Measurements from ENCODE around the gene SLC22A23. TPM values are rescaled to one million over a fixed set of nuclear protein-coding genes. Genes with fewer than 3 reads are reported as not detected.

The SLC22A23 gene
- total RNA-seq, 1 donor from 2014 or later = 0.05 TPM

- no peaks in the 10 kb centered on the region for H3K36me3 Mint-ChIP-seq (ENCODE audit: low read depth)
- no peaks in the 10 kb centered on the region for H3K9me3 Mint-ChIP-seq
- H3K27me3 Mint-ChIP-seq (ENCODE audit: insufficient read depth) = peaks cover 20% of the 10 kb centered on the region
- no peak overlapping the region for H3K4me3 Mint-ChIP-seq
- intact Hi-C loops (cut with micrococcal nuclease) = no loop called here
- no peak overlapping the region for H3K27ac Mint-ChIP-seq
- peaks cover 23% of the 10 kb centered on the region for H3K4me1 Mint-ChIP-seq (ENCODE audit: low read depth)
- DNase-seq (ENCODE audit: low spot score) = no peak
Measured at GRCh38 chr6:3321875-3322274, 135.0 kb downstream of the SLC22A23 start.

- H3K4me1 Mint-ChIP-seq (ENCODE audit: low read depth) = peaks cover 23% of the 10 kb centered on the region
Measured at GRCh38 chr6:3321042-3321441, 135.8 kb downstream of the SLC22A23 start.

GRCh38 chr6:3320238-3320811, 136.5 kb downstream of the SLC22A23 start:
- Mint-ChIP-seq H3K27me3 (ENCODE audit: insufficient read depth) (peaks cover 23% of the 10 kb centered on the region), H3K27ac (no peak overlapping the region), H3K9me3 (no peaks in the 10 kb centered on the region), H3K4me3 (no peak overlapping the region), H3K4me1 (ENCODE audit: low read depth) (peaks cover 23% of the 10 kb centered on the region), H3K36me3 (ENCODE audit: low read depth) (no peaks in the 10 kb centered on the region)
- DNase-seq (ENCODE audit: low spot score) = no peak
- intact Hi-C loops (cut with micrococcal nuclease) = no loop called here

More at GRCh38 chr6:3321042-3321441, 135.8 kb downstream of the SLC22A23 start:
- Mint-ChIP-seq H3K27me3 (ENCODE audit: insufficient read depth) (peaks cover 23% of the 10 kb centered on the region), H3K9me3 (no peaks in the 10 kb centered on the region), H3K4me3 (no peak overlapping the region), H3K36me3 (ENCODE audit: low read depth) (no peaks in the 10 kb centered on the region), H3K27ac (no peak overlapping the region)
- intact Hi-C loops (cut with micrococcal nuclease) = no loop called here
- no peak for DNase-seq (ENCODE audit: low spot score)

GRCh38 chr6:3319610-3320200, 137.1 kb downstream of the SLC22A23 start:
- no peak overlapping the region for H3K27ac Mint-ChIP-seq
- H3K9me3 Mint-ChIP-seq = no peaks in the 10 kb centered on the region
- no peak for DNase-seq (ENCODE audit: low spot score)
- intact Hi-C loops (cut with micrococcal nuclease) = no loop called here
- H3K4me3 Mint-ChIP-seq = no peak overlapping the region
- H3K4me1 Mint-ChIP-seq (ENCODE audit: low read depth) = peaks cover 23% of the 10 kb centered on the region
- H3K36me3 Mint-ChIP-seq (ENCODE audit: low read depth) = no peaks in the 10 kb centered on the region
- H3K27me3 Mint-ChIP-seq (ENCODE audit: insufficient read depth) = peaks cover 22% of the 10 kb centered on the region

GRCh38 chr6:3318821-3319540, 137.9 kb downstream of the SLC22A23 start:
- no peak overlapping the region for H3K27ac Mint-ChIP-seq
- no peaks in the 10 kb centered on the region for H3K9me3 Mint-ChIP-seq
- H3K4me3 Mint-ChIP-seq = no peak overlapping the region
- intact Hi-C loops (cut with micrococcal nuclease) = no loop called here
- H3K27me3 Mint-ChIP-seq (ENCODE audit: insufficient read depth) = peaks cover 21% of the 10 kb centered on the region
- H3K4me1 Mint-ChIP-seq (ENCODE audit: low read depth) = peaks cover 18% of the 10 kb centered on the region
- DNase-seq (ENCODE audit: low spot score) = no peak
- no peaks in the 10 kb centered on the region for H3K36me3 Mint-ChIP-seq (ENCODE audit: low read depth)

GRCh38 chr6:3318226-3318625, 138.6 kb downstream of the SLC22A23 start:
- Mint-ChIP-seq H3K4me3 (no peak overlapping the region), H3K36me3 (ENCODE audit: low read depth) (no peaks in the 10 kb centered on the region), H3K27me3 (ENCODE audit: insufficient read depth) (peaks cover 21% of the 10 kb centered on the region), H3K27ac (no peak overlapping the region), H3K4me1 (ENCODE audit: low read depth) (peaks cover 18% of the 10 kb centered on the region), H3K9me3 (no peaks in the 10 kb centered on the region)
- no peak for DNase-seq (ENCODE audit: low spot score)
- intact Hi-C loops (cut with micrococcal nuclease) = no loop called here

GRCh38 chr6:3317741-3318211, 139.1 kb downstream of the SLC22A23 start:
- no peak for DNase-seq (ENCODE audit: low spot score)
- Mint-ChIP-seq H3K27ac (no peak overlapping the region), H3K9me3 (no peaks in the 10 kb centered on the region), H3K36me3 (ENCODE audit: low read depth) (no peaks in the 10 kb centered on the region), H3K27me3 (ENCODE audit: insufficient read depth) (peaks cover 21% of the 10 kb centered on the region), H3K4me1 (ENCODE audit: low read depth) (peaks cover 18% of the 10 kb centered on the region), H3K4me3 (no peak overlapping the region)
- intact Hi-C loops (cut with micrococcal nuclease) = no loop called here

GRCh38 chr6:3316818-3317217, 140.0 kb downstream of the SLC22A23 start:
- H3K4me3 Mint-ChIP-seq = no peak overlapping the region
- H3K9me3 Mint-ChIP-seq = no peaks in the 10 kb centered on the region
- H3K4me1 Mint-ChIP-seq (ENCODE audit: low read depth) = peaks cover 18% of the 10 kb centered on the region
- intact Hi-C loops (cut with micrococcal nuclease) = no loop called here
- peaks cover 21% of the 10 kb centered on the region for H3K27me3 Mint-ChIP-seq (ENCODE audit: insufficient read depth)
- no peak for DNase-seq (ENCODE audit: low spot score)
- no peak overlapping the region for H3K27ac Mint-ChIP-seq
- H3K36me3 Mint-ChIP-seq (ENCODE audit: low read depth) = no peaks in the 10 kb centered on the region

- no peak for DNase-seq (ENCODE audit: low spot score)
- no peaks in the 10 kb centered on the region for H3K9me3 Mint-ChIP-seq
- H3K27ac Mint-ChIP-seq = no peak overlapping the region
- H3K27me3 Mint-ChIP-seq (ENCODE audit: insufficient read depth) = peaks cover 19% of the 10 kb centered on the region
- intact Hi-C loops (cut with micrococcal nuclease) = no loop called here
- H3K4me1 Mint-ChIP-seq (ENCODE audit: low read depth) = peaks cover 18% of the 10 kb centered on the region
- H3K36me3 Mint-ChIP-seq (ENCODE audit: low read depth) = no peaks in the 10 kb centered on the region
- H3K4me3 Mint-ChIP-seq = no peak overlapping the region
Measured at GRCh38 chr6:3316331-3316730, 140.5 kb downstream of the SLC22A23 start.

- intact Hi-C loops (cut with micrococcal nuclease) = no loop called here
- no peak for DNase-seq (ENCODE audit: low spot score)
- Mint-ChIP-seq H3K4me1 (ENCODE audit: low read depth) (peaks cover 18% of the 10 kb centered on the region), H3K27ac (no peak overlapping the region), H3K36me3 (ENCODE audit: low read depth) (no peaks in the 10 kb centered on the region), H3K27me3 (ENCODE audit: insufficient read depth) (peaks cover 18% of the 10 kb centered on the region), H3K9me3 (no peaks in the 10 kb centered on the region), H3K4me3 (no peak overlapping the region)
Measured at GRCh38 chr6:3315841-3316240, 141.0 kb downstream of the SLC22A23 start.

GRCh38 chr6:3314621-3315467, 142.0 kb downstream of the SLC22A23 start:
- Mint-ChIP-seq H3K4me3 (no peak overlapping the region), H3K27ac (no peak overlapping the region), H3K27me3 (ENCODE audit: insufficient read depth) (peaks cover 18% of the 10 kb centered on the region), H3K36me3 (ENCODE audit: low read depth) (no peaks in the 10 kb centered on the region), H3K9me3 (no peaks in the 10 kb centered on the region), H3K4me1 (ENCODE audit: low read depth) (peaks cover 18% of the 10 kb centered on the region)
- no peak for DNase-seq (ENCODE audit: low spot score)
- intact Hi-C loops (cut with micrococcal nuclease) = no loop called here

- no peak for DNase-seq (ENCODE audit: low spot score)
- H3K4me1 Mint-ChIP-seq (ENCODE audit: low read depth) = peaks cover 17% of the 10 kb centered on the region
- intact Hi-C loops (cut with micrococcal nuclease) = no loop called here
- no peaks in the 10 kb centered on the region for H3K9me3 Mint-ChIP-seq
- H3K36me3 Mint-ChIP-seq (ENCODE audit: low read depth) = no peaks in the 10 kb centered on the region
- no peak overlapping the region for H3K27ac Mint-ChIP-seq
- peaks cover 18% of the 10 kb centered on the region for H3K27me3 Mint-ChIP-seq (ENCODE audit: insufficient read depth)
- no peak overlapping the region for H3K4me3 Mint-ChIP-seq
Measured at GRCh38 chr6:3314176-3314575, 142.7 kb downstream of the SLC22A23 start.
